Lower leg skin (tissue), 4 donors: Measurements from ENCODE around the gene GNPAT. TPM values are rescaled to one million over a fixed set of nuclear protein-coding genes. Genes with fewer than 3 reads are reported as not detected.

ENCODE experiments used
- DNase-seq, 2 donors: peaks; one replicate each; pipeline ENCODE4 v3.0.0-alpha.2; 2019; ENCODE audit warnings: low spot score in 2 of 2
- H3K4me3 ChIP-seq: fragments of 200-600 bp; sonication (generic); 2 replicates; pipeline ENCODE4 v1.5.1; 2017; ENCODE audit warnings: mild to moderate bottlenecking, low read depth; ENCODE audit not compliant: poor library complexity, severe bottlenecking
- POLR2A ChIP-seq, 2 donors: fragments of 450-650 bp; IDR thresholded peaks; one replicate each; pipeline ENCODE4 v1.6.1; 2016 to 2017; ENCODE audit warnings: antibody characterized with exemption in 2 of 2, mild to moderate bottlenecking in 1 of 2, moderate library complexity in 1 of 2
- WGBS, 2 donors: methylation state at CpG; one replicate each; pipeline ENCODE4 v1.1.5; 2018; 5-methylcytosine and 5-hydroxymethylcytosine counted together
- intact Hi-C: fragments of 100-400 bp; cut with DNase I; formaldehyde crosslinking; loops from one replicate; pipeline ENCODE4 v1.15.0; 2023; ENCODE audit warnings: low total_unique reads
- total RNA-seq, 4 donors: library from RNA; depleted of rRNA; stranded (reverse); fragments of >200 nt; gene quantifications; one replicate each; pipeline ENCODE4 v1.1.0, GENCODE V29; 2016
- TF ChIP-seq, protein P1 (sequence below), 3 donors: fragments of 450-650 bp; IDR thresholded peaks; one replicate each; pipeline ENCODE4 v1.5.1; 2016; ENCODE audit warnings: antibody characterized with exemption in 3 of 3, mild to moderate bottlenecking in 3 of 3, moderate library complexity in 2 of 3

GNPAT gene
- total RNA-seq, 4 donors from 2014 or later: 24.3 to 45.7 (median 39.9) TPM

DNA sequence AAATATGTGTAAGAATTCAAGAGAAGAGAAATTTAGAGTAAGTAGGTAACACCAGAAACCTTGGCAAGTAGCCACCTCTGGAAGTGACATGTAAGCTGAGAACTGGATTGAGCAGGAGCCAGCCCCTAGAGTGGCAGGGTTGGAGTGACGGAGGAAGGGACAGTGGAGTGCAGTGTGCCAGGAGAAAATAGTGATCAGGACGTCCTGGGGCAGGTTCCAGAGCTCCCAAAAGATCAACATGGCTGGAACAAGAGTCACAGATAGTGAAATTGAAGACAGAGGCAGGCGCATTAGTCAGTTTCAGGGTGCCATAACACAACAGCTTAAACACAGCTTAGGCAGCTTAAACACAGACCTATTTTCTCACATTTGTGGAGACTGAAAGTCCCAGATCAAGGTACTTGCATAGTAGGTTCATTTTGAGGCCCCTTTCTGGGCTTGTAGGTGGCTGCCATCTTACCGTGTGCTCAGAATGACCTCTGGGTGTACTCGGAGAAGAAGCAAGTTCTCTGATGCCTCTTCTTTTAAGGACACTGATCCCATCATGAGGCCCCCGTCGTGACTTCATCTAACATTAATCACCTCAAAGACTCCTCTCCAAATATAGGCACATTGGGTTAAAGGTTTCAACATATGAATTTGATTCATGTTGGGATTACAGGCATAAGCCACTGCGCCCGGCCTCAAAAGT is 37.2 kb downstream of the GNPAT start:
- DNase-seq: no peak
- no peak for TF ChIP-seq POLR2A (IDR thresholded peaks at IDR 0.05)
- TF ChIP-seq, protein P1, sequence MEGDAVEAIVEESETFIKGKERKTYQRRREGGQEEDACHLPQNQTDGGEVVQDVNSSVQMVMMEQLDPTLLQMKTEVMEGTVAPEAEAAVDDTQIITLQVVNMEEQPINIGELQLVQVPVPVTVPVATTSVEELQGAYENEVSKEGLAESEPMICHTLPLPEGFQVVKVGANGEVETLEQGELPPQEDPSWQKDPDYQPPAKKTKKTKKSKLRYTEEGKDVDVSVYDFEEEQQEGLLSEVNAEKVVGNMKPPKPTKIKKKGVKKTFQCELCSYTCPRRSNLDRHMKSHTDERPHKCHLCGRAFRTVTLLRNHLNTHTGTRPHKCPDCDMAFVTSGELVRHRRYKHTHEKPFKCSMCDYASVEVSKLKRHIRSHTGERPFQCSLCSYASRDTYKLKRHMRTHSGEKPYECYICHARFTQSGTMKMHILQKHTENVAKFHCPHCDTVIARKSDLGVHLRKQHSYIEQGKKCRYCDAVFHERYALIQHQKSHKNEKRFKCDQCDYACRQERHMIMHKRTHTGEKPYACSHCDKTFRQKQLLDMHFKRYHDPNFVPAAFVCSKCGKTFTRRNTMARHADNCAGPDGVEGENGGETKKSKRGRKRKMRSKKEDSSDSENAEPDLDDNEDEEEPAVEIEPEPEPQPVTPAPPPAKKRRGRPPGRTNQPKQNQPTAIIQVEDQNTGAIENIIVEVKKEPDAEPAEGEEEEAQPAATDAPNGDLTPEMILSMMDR (IDR thresholded peaks at IDR 0.05): no peak
- no peak overlapping the region for H3K4me3 ChIP-seq
- intact Hi-C loops: no loop called here
- 84 to 86% methylated on average over 9 of the region's 9 CpGs for WGBS, 2 donors

DNA sequence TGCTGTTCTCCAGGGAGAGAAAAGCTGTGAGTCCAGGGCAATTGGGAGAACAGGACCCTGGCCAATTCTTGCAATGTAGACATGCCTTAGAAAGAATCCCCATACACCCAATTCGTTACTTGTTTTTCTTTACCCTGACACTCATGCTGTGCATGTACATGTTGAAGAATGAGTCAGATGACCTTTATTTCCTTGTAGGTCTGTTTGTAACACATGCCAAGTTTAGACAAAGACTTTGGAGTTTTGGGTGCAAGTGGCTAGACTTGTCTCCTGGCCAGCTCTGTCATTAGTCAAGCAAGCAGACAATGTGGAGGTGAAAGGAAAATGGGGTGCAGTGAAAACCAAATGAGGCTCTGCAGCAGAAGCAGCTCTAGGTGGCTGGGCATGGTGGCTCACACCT is 38.1 kb downstream of the GNPAT start:
- WGBS, 2 donors: 29 to 44% methylated on average over 1 of the region's 1 CpG
- no peak for TF ChIP-seq POLR2A (IDR thresholded peaks at IDR 0.05)
- TF ChIP-seq, protein P1 (IDR thresholded peaks at IDR 0.05): no peak
- intact Hi-C loops: no loop called here

DNA sequence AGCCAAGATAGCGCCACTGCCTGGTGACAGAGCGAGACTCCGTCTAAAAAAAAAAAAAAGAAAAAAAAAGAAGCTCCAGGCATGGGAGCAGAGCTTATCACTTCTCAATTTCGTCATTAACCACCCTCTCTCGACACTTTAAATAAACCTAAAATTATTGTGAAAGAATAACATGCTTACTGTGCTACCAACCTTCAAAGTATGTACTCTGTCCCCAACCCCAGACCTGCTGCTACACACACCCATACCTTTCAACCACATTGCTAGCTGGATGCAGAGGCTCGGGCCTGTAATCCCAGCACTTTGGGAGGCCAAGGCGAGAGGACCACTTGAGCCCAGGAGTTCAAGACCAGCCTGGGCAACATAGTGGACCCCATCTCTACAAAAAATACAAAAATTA is 38.7 kb downstream of the GNPAT start:
- no peak for TF ChIP-seq POLR2A (IDR thresholded peaks at IDR 0.05)
- TF ChIP-seq, protein P1 (IDR thresholded peaks at IDR 0.05): no peak
- no peak for DNase-seq
- 92 to 94% methylated on average over 7 of the region's 7 CpGs for WGBS, 2 donors
- intact Hi-C loops: no loop called here
- no peak overlapping the region for H3K4me3 ChIP-seq

More for the DNA sequence above, 38.1 kb downstream of the GNPAT start:
- DNase-seq: no peak
- H3K4me3 ChIP-seq: no peak overlapping the region

DNA sequence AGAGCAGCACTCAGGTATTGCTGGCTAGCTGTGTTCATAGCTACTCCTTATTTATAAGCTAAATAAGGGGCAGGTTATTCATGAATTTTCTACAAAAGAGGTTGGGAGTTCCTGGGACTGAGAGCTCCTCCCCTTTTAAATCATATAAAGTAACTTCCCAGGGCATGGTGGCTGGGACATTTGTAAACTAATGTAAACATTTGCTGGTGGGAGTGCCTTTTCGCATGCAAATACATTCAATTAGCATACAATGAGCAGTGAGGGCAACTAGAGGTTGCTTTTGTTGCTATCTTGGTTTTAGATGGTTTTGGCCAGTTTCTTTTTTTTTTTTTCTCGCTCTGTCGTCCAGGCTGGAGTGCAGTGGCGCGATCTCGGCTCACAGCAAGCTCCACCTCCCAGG is 43.4 kb downstream of the GNPAT start:
- no peak for DNase-seq
- 97 to 98% methylated on average over 6 of the region's 6 CpGs for WGBS, 2 donors
- TF ChIP-seq POLR2A (IDR thresholded peaks at IDR 0.05): no peak
- TF ChIP-seq, protein P1 (IDR thresholded peaks at IDR 0.05): no peak
- H3K4me3 ChIP-seq: no peak overlapping the region
- intact Hi-C loops: no loop called here

DNA sequence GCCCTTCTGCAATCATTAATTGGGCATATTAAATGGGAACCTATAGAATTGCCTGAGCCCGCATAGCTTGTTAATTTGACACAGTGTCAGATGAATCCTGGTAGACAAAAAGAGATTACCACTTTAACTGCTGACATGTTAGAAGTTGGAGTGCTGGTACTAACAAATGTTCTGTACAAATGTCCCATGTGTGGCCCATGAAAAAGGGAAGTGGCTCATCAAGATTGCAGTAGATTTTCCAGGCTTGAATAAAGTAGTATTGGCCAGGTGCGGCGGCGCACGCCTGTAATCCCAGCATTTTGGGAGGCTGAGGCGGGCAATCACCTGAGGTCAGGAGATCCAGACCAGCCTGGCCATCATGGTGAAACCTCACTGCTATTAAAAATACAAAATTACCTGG is 45.6 kb downstream of the GNPAT start:
- intact Hi-C loops: no loop called here

More for the DNA sequence above, 45.6 kb downstream of the GNPAT start:
- DNase-seq: no peak
- H3K4me3 ChIP-seq: no peak overlapping the region
- 93 to 94% methylated on average over 6 of the region's 6 CpGs for WGBS, 2 donors
- TF ChIP-seq, protein P1 (IDR thresholded peaks at IDR 0.05): no peak
- TF ChIP-seq POLR2A (IDR thresholded peaks at IDR 0.05): no peak
